Panc1 (cell line): ENCODE data around the gene CTF1. TPM values are rescaled to one million over a fixed set of nuclear protein-coding genes. Genes with fewer than 3 reads are reported as not detected.
A peak's percentile ranks its signal among the peaks of the same experiment; 100 is the strongest.
"Not testable (repeated sequence)": the region's sequence is repeated elsewhere in the genome, so short reads cannot be mapped to it uniquely, and the experiment has no call there.

Source experiments
- ATAC-seq: fragments of 200-7000 bp; cut with Tn5 transposase; 2 replicates; pipeline ENCODE4 v1.9.1; 2020; ENCODE audit warnings: mild to moderate bottlenecking, moderate library complexity
- BruUV-seq: library from RNA; stranded (reverse); fragments of 400-500 nt; replicated peaks from 2 replicates; lab custom pipeline; 2021; lab: Mats Ljungman, UMichigan
- CTCF ChIA-PET: fragments of 300-600 bp; sonication (Branson Sonifier 250); formaldehyde crosslinking; loops from one replicate; lab custom pipeline; 2022; ENCODE audit warnings: antibody characterized with exemption; lab: Charles Lee
- POLR2A ChIA-PET: fragments of 300-600 bp; sonication (Branson Sonifier 250); formaldehyde crosslinking; loops from one replicate; lab custom pipeline; 2022; ENCODE audit warnings: antibody characterized with exemption; lab: Charles Lee
- DNase-seq: peaks from one replicate; pipeline ENCODE4 v3.0.0-alpha.2; 2010; ENCODE audit warnings: low read depth, low spot score
- H3K27ac ChIP-seq: 2 replicates; pipeline ENCODE4 v1.5.1; 2011; ENCODE audit warnings: mild to moderate bottlenecking, low read length, inconsistent platforms
- H3K27me3 ChIP-seq: fragments of 200-500 bp; sonication (Bioruptor generic); 2 replicates; pipeline ENCODE4 v1.6.0; 2014; ENCODE audit warnings: low read length, inconsistent platforms; ENCODE audit not compliant: control insufficient read depth, insufficient read depth
- H3K36me3 ChIP-seq: fragments of 200-500 bp; sonication (Bioruptor generic); 2 replicates; pipeline ENCODE4 v1.5.1; 2014; ENCODE audit warnings: inconsistent platforms, mild to moderate bottlenecking, low read length, moderate library complexity; ENCODE audit not compliant: control insufficient read depth, insufficient read depth
- H3K4me1 ChIP-seq: 2 replicates; pipeline ENCODE4 v1.5.1; 2011; ENCODE audit warnings: inconsistent platforms, mild to moderate bottlenecking, low read length, moderate library complexity; ENCODE audit not compliant: control insufficient read depth, insufficient read depth
- H3K4me3 ChIP-seq, 2 experiments: 2 replicates each; pipeline ENCODE4 v1.5.1; 2011 to 2012; ENCODE audit warnings: low read depth in 2 of 2, low read length in 2 of 2, mild to moderate bottlenecking in 2 of 2, inconsistent platforms in 1 of 2, moderate library complexity in 1 of 2
- H3K9me3 ChIP-seq: fragments of 200-500 bp; sonication (Bioruptor generic); 2 replicates; pipeline ENCODE4 v1.5.1; 2014; ENCODE audit warnings: low read depth, mild to moderate bottlenecking, inconsistent platforms, low read length, moderate library complexity; ENCODE audit not compliant: control insufficient read depth, insufficient read depth
- POLR2AphosphoS5 ChIP-seq: IDR thresholded peaks from 2 replicates; pipeline ENCODE4 v1.6.1; 2012; ENCODE audit warnings: mild to moderate bottlenecking, low read depth, low read length, moderate library complexity
- SIN3A ChIP-seq: IDR thresholded peaks from 2 replicates; pipeline ENCODE4 v1.6.1; 2012; ENCODE audit warnings: low read depth, mild to moderate bottlenecking, low read length, moderate library complexity, borderline replicate concordance; ENCODE audit not compliant: insufficient read depth
- TCF7L2 ChIP-seq: IDR thresholded peaks from 2 replicates; pipeline ENCODE4 v1.6.1; 2011; ENCODE audit warnings: mild to moderate bottlenecking, low read depth, low read length, inconsistent platforms
- in situ Hi-C: cut with HindIII; loops from 2 replicates; pipeline ENCODE4 v1.10.0; 2016; ENCODE audit warnings: low sequenced_read_pairs, low pct_unique_long_range_greater_than_20kb
- intact Hi-C: fragments of 100-400 bp; cut with micrococcal nuclease; formaldehyde crosslinking; loops from one replicate; pipeline ENCODE4 v1.10.0; 2022; ENCODE audit not compliant: unreplicated experiment
- total RNA-seq: library from RNA; stranded (reverse); gene quantifications from one replicate; pipeline ENCODE4 v1.2.1, GENCODE V29; 2021; ENCODE audit not compliant: unreplicated experiment
- TF ChIP-seq, protein P1 (sequence below), 2 experiments: IDR thresholded peaks; 2 replicates each; pipeline ENCODE4 v1.6.1; 2011 to 2012; ENCODE audit warnings: low read depth in 2 of 2, control low read depth in 1 of 2, low read length in 1 of 2, mild to moderate bottlenecking in 1 of 2, moderate library complexity in 1 of 2; ENCODE audit not compliant: insufficient read depth in 1 of 2
- TF ChIP-seq, protein P2 (sequence below): fragments of 450-650 bp; IDR thresholded peaks from 2 replicates; pipeline ENCODE4 v1.5.1; 2017; ENCODE audit warnings: mild to moderate bottlenecking

CTF1 gene
- total RNA-seq, 1 experiment from 2014 or later, result 2.9 TPM

DNA sequence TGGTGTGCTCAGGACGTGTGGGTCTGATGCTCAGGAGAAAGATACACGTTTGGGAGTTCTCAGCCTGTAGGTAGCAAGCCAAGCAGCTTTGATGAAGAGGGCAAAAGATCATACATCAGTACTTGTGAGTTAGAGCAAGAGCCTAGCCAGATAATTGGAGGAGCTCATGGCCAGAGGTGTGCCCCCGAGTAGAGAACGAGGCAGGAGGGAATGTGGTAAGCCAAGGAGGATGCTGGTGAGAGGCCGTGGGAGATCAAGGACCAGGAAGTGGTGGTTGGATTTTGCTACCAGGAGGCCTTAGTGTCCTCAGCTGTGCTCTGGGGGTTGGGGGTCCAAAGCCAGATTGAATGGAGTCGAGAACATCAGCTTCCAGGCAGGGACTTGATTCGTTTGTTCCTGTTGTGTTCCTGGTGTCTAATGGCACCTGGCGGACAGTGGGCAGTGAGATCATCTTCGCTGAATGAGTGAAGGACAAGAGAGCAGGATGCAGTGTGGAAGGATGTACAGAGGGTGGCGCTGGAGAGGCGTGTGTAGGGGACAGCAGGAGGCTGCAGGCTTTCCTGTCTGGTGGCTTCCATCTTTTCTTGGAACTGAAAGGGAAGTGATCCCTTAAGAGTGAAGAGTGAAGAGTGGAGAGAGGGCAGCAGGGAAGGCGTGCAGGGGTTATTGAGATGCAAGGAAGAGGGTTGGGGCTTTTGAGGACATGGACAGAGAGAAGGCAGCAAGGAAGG lies 38.6 kb downstream of the CTF1 start:
- Histone ChIP-seq H3K4me1 (no peaks in the 10 kb centered on the region), H3K27ac (no peak overlapping the region), H3K4me3 (no peak overlapping the region), H3K27me3 (no peaks in the 10 kb centered on the region), H3K9me3 (no peaks in the 10 kb centered on the region), H3K36me3 (no peaks in the 10 kb centered on the region)
- ATAC-seq, result peak; percentile 59
- DNase-seq, result no peak
- TF ChIP-seq, protein P1, sequence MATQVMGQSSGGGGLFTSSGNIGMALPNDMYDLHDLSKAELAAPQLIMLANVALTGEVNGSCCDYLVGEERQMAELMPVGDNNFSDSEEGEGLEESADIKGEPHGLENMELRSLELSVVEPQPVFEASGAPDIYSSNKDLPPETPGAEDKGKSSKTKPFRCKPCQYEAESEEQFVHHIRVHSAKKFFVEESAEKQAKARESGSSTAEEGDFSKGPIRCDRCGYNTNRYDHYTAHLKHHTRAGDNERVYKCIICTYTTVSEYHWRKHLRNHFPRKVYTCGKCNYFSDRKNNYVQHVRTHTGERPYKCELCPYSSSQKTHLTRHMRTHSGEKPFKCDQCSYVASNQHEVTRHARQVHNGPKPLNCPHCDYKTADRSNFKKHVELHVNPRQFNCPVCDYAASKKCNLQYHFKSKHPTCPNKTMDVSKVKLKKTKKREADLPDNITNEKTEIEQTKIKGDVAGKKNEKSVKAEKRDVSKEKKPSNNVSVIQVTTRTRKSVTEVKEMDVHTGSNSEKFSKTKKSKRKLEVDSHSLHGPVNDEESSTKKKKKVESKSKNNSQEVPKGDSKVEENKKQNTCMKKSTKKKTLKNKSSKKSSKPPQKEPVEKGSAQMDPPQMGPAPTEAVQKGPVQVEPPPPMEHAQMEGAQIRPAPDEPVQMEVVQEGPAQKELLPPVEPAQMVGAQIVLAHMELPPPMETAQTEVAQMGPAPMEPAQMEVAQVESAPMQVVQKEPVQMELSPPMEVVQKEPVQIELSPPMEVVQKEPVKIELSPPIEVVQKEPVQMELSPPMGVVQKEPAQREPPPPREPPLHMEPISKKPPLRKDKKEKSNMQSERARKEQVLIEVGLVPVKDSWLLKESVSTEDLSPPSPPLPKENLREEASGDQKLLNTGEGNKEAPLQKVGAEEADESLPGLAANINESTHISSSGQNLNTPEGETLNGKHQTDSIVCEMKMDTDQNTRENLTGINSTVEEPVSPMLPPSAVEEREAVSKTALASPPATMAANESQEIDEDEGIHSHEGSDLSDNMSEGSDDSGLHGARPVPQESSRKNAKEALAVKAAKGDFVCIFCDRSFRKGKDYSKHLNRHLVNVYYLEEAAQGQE (IDR thresholded peaks at IDR 0.05; ENCODE audit: insufficient read depth in 1 of 2, low read depth in 2 of 2, low read length in 1 of 2), result no peak
- TF ChIP-seq SIN3A (no peak), POLR2AphosphoS5 (no peak), TCF7L2 (no peak)
- TF ChIP-seq, protein P2, sequence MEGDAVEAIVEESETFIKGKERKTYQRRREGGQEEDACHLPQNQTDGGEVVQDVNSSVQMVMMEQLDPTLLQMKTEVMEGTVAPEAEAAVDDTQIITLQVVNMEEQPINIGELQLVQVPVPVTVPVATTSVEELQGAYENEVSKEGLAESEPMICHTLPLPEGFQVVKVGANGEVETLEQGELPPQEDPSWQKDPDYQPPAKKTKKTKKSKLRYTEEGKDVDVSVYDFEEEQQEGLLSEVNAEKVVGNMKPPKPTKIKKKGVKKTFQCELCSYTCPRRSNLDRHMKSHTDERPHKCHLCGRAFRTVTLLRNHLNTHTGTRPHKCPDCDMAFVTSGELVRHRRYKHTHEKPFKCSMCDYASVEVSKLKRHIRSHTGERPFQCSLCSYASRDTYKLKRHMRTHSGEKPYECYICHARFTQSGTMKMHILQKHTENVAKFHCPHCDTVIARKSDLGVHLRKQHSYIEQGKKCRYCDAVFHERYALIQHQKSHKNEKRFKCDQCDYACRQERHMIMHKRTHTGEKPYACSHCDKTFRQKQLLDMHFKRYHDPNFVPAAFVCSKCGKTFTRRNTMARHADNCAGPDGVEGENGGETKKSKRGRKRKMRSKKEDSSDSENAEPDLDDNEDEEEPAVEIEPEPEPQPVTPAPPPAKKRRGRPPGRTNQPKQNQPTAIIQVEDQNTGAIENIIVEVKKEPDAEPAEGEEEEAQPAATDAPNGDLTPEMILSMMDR, result no peak; the same call in 1 of the 2 replicates
- in situ Hi-C loops, result no loop called here
- intact Hi-C loops, result no loop called here
- no TSS peak for BruUV-seq
- ChIA-PET CTCF (no interaction called here), POLR2A (no interaction called here)

DNA sequence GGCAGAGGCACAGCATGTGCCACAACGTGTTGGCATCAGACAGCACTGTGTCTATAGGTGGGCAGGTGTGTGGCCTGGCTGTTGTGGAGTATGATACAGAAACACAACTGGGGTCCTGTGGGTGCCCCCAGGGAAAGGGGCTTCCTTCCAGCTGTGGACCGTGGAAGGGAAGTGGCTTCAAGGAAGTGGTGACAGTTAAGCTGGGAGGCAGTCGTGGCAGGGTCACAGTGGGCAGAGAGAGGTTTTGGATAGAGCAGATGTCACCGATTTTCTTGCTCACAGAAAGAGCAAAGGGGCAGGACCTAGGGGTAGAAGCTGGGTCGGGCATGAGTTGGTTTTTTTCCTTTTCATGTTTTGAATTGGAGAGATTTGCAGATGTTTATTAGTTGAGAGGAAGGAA lies 41.3 kb downstream of the CTF1 start:
- intact Hi-C loops, result no loop called here
- in situ Hi-C loops, result no loop called here
- no peaks in the 10 kb centered on the region for H3K36me3 ChIP-seq
- no peak for DNase-seq
- ChIA-PET CTCF (no interaction called here), POLR2A (no interaction called here)
- H3K9me3 ChIP-seq, result no peaks in the 10 kb centered on the region
- H3K4me3 ChIP-seq, result no peak overlapping the region
- H3K27me3 ChIP-seq, result no peaks in the 10 kb centered on the region
- H3K4me1 ChIP-seq, result peaks cover 8% of the 10 kb centered on the region; the same call in 1 of the 2 replicates
- BruUV-seq, result no TSS peak
- no peak for ATAC-seq
- no peak overlapping the region for H3K27ac ChIP-seq
- TF ChIP-seq POLR2AphosphoS5, result no peak
- TF ChIP-seq, protein P2, result no peak
- TF ChIP-seq TCF7L2, result no peak
- no peak for TF ChIP-seq SIN3A
- TF ChIP-seq, protein P1 (IDR thresholded peaks at IDR 0.05; ENCODE audit: insufficient read depth in 1 of 2, low read depth in 2 of 2, low read length in 1 of 2), result no peak

DNA sequence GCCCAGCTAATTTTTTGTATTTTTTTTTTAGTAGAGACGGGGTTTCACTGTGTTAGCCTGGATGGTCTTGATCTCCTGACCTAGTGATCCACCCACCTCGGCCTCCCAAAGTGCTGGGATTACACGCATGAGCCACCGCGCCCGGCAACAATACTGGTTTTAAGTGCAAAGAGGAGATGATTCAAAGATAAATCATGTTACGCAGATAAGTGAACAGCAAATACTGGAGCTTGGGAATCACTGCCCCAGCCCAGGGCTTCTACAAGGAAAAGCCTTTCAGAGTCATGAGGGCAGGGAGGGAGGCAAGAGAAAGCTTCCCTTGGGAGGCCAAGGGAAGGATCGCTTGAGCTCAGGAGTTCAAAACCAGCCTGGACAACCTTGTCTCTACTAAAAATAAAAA lies 43.2 kb downstream of the CTF1 start:
- H3K27me3 ChIP-seq, H3K4me1 ChIP-seq, BruUV-seq, DNase-seq, ATAC-seq, H3K27ac ChIP-seq, intact Hi-C loops, H3K4me3 ChIP-seq, H3K36me3 ChIP-seq, H3K9me3 ChIP-seq, in situ Hi-C loops: not testable (repeated sequence)
- ChIA-PET POLR2A (interaction anchor here (0.7 kb wide), 1 partner anchor 181 kb away, joined by 3 read pairs; no protein-coding TSS in a partner anchor), CTCF (interaction anchor here (0.6 to 1.0 kb wide), 4 partner anchors 11 to 359 kb away, joined by 3 to 7 read pairs (median 4); no protein-coding TSS in a partner anchor)
